Spleen (tissue), 11 donors: ENCODE measurements around the gene ETNK2. TPM values are rescaled to one million over a fixed set of nuclear protein-coding genes. Genes with fewer than 3 reads are reported as not detected.

Experiments used
- DNase-seq: peaks from one replicate; pipeline ENCODE4 v3.0.0-alpha.2; 2020
- H3K27ac ChIP-seq, 8 donors: fragments of 200-600 bp; sonication (generic) in 7 of 8; 1 replicate in 4 of 8; 2 replicates in 4 of 8; pipeline versions ENCODE4 v1.5.0 to v1.8.0; 2016 to 2021; ENCODE audit warnings: inconsistent platforms in 4 of 8, mild to moderate bottlenecking in 4 of 8, moderate library complexity in 1 of 8
- H3K27me3 ChIP-seq, 7 donors: fragments of 200-600 bp; sonication (generic) in 6 of 7; replicated peaks in 1 of 7; 1 replicate in 4 of 7; 2 replicates in 3 of 7; pipeline versions ENCODE4 v1.5.0 to v1.8.0; 2016 to 2021; ENCODE audit warnings: inconsistent platforms in 3 of 7, mild to moderate bottlenecking in 1 of 7
- H3K36me3 ChIP-seq, 6 donors: fragments of 200-600 bp; sonication (generic) in 5 of 6; 1 replicate in 4 of 6; 2 replicates in 2 of 6; pipeline versions ENCODE4 v1.5.0 to v1.8.0; 2016 to 2021; ENCODE audit warnings: inconsistent platforms in 2 of 6
- H3K4me1 ChIP-seq, 6 donors: fragments of 200-600 bp; sonication (generic) in 5 of 6; 1 replicate in 3 of 6; 2 replicates in 3 of 6; pipeline versions ENCODE4 v1.5.0 to v1.8.0; 2016 to 2021; ENCODE audit warnings: inconsistent platforms in 3 of 6
- H3K4me3 ChIP-seq, 8 donors: fragments of 200-600 bp; sonication (generic) in 7 of 8; 1 replicate in 4 of 8; 2 replicates in 4 of 8; pipeline versions ENCODE4 v1.5.0 to v1.8.0; 2016 to 2021; ENCODE audit warnings: inconsistent platforms in 4 of 8, mild to moderate bottlenecking in 4 of 8, moderate library complexity in 2 of 8
- H3K9me3 ChIP-seq, 8 donors: fragments of 200-600 bp; sonication (generic) in 7 of 8; 1 replicate in 4 of 8; 2 replicates in 4 of 8; pipeline versions ENCODE4 v1.5.0 to v1.8.0; 2016 to 2021; ENCODE audit warnings: inconsistent platforms in 4 of 8
- CTCF ChIP-seq, 11 experiments: fragments of 200-600 bp in 7 of 11; fragments of 450-650 bp in 4 of 11; sonication (generic) in 4 of 11; IDR thresholded peaks in 8 of 11; conservative IDR thresholded peaks in 3 of 11; 1 replicate in 7 of 11; 2 replicates in 4 of 11; pipeline versions ENCODE4 v1.4.0 to v1.8.0; 2016 to 2021; ENCODE audit warnings: antibody characterized with exemption in 11 of 11, inconsistent platforms in 4 of 11, mild to moderate bottlenecking in 1 of 11
- POLR2A ChIP-seq, 3 donors: fragments of 450-650 bp; IDR thresholded peaks; one replicate each; pipeline ENCODE4 v1.5.1; 2017; ENCODE audit warnings: antibody characterized with exemption in 3 of 3, mild to moderate bottlenecking in 1 of 3
- POLR2AphosphoS5 ChIP-seq, 3 donors: sonication (generic); formaldehyde crosslinking; IDR thresholded peaks; one replicate each; pipeline ENCODE4 v1.5.1; 2017; ENCODE audit warnings: antibody characterized with exemption in 3 of 3
- WGBS, 5 donors: extraction: QIAGEN DNeasy Blood & Tissue Kit in 3 of 5; methylation state at CpG; one replicate each; pipeline versions ENCODE4 v1.1.5 to v1.1.7; 2013 to 2018; 5-methylcytosine and 5-hydroxymethylcytosine counted together
- intact Hi-C: fragments of 100-400 bp; cut with DNase I; formaldehyde crosslinking; loops from one replicate; pipeline ENCODE4 v1.15.0; 2023; ENCODE audit warnings: low total_unique reads
- polyA plus RNA-seq, 3 donors: library from polyadenylated mRNA; stranded (reverse); fragments of 200-250 nt; gene quantifications; one replicate each; pipeline ENCODE4 v1.2.1, GENCODE V29; 2013
- total RNA-seq, 7 donors: library from RNA; depleted of rRNA in 3 of 7; stranded (reverse); fragments of >200 nt in 3 of 7; fragmentation: NEBNext Ultra II Directional in 4 of 7; extraction: Animal tissue kit (Norgen Biotek cat#: 25700) in 4 of 7; gene quantifications; one replicate each; pipeline versions ENCODE4 v1.1.0 to v1.2.1, GENCODE V29; 2016 to 2021
- donor health status: healthy with polysubstance abuse.
- donor health status: DM: no; HTN: no; CAD: no; lungs with moderate emphysema.
- donor health status: DM: no; HTN: no; CAD: no.
- donor health status: Bipolar disorder and iron deficiency.
- donor health status: healthy.
- donor health status: DM: no; HTN: no; CAD: no.
- donor health status: DM: yes; HTN: yes; CAD: no.

The ETNK2 gene
- total and polyA plus RNA-seq, 10 donors: 1.9 to 20.8 (median 5.6) TPM

GRCh38 chr1:204094856-204095634 is 56.8 kb downstream of the ETNK2 start:
- H3K4me3 ChIP-seq: no peak overlapping the region
- H3K36me3 ChIP-seq: no peaks in the 10 kb centered on the region
- WGBS, 5 donors: 63 to 73% (median 69%) methylated on average over 15 of the region's 15 CpGs
- no peaks in the 10 kb centered on the region for H3K27me3 ChIP-seq
- H3K9me3 ChIP-seq: no peaks in the 10 kb centered on the region
- intact Hi-C loops: no loop called here
- H3K4me1 ChIP-seq: peaks cover 11 to 57% (median 24%) of the 10 kb centered on the region in 6 donors
- no peak for DNase-seq
- no peak for TF ChIP-seq CTCF (IDR thresholded peaks at IDR 0.05 in 8 of 11, conservative IDR thresholded peaks at IDR 0.05 in 3 of 11)
- peak in 2 of 3 donors; percentile 56 to 61 for TF ChIP-seq POLR2AphosphoS5 (IDR thresholded peaks at IDR 0.05)
- H3K27ac ChIP-seq: peak overlapping the region in 7 of 8 donors; percentile 20 to 72 (median 41)

- DNase-seq: no peak
- Histone ChIP-seq H3K36me3 (no peaks in the 10 kb centered on the region), H3K27me3 (no peaks in the 10 kb centered on the region), H3K4me3 (no peak overlapping the region), H3K27ac (peak overlapping the region in 6 of 8 donors; percentile 20 to 72 (median 42)), H3K4me1 (peaks cover 11 to 64% (median 28%) of the 10 kb centered on the region in 6 donors), H3K9me3 (no peaks in the 10 kb centered on the region)
- no peak for TF ChIP-seq POLR2A (IDR thresholded peaks at IDR 0.05)
- no peak for TF ChIP-seq CTCF (IDR thresholded peaks at IDR 0.05 in 8 of 11, conservative IDR thresholded peaks at IDR 0.05 in 3 of 11)
- no peak for TF ChIP-seq POLR2AphosphoS5 (IDR thresholded peaks at IDR 0.05)
- 41 to 66% (median 60%) methylated on average over 5 to 6 of the region's 6 CpGs for WGBS, 5 donors
- intact Hi-C loops: no loop called here
Observed at GRCh38 chr1:204094313-204094729, 57.5 kb downstream of the ETNK2 start.

GRCh38 chr1:204093781-204094180 is 58.1 kb downstream of the ETNK2 start:
- WGBS, 5 donors: 72 to 85% (median 76%) methylated on average over 2 of the region's 2 CpGs
- H3K4me3 ChIP-seq: no peak overlapping the region
- H3K27ac ChIP-seq: peak overlapping the region in 3 of 8 donors; percentile 44 to 72 (median 48)
- intact Hi-C loops: no loop called here
- no peaks in the 10 kb centered on the region for H3K27me3 ChIP-seq
- TF ChIP-seq CTCF (IDR thresholded peaks at IDR 0.05 in 8 of 11, conservative IDR thresholded peaks at IDR 0.05 in 3 of 11) (no peak), POLR2AphosphoS5 (IDR thresholded peaks at IDR 0.05) (no peak), POLR2A (IDR thresholded peaks at IDR 0.05) (no peak)
- H3K9me3 ChIP-seq: no peaks in the 10 kb centered on the region
- no peak for DNase-seq
- peaks cover 11 to 70% (median 30%) of the 10 kb centered on the region in 6 donors for H3K4me1 ChIP-seq
- H3K36me3 ChIP-seq: no peaks in the 10 kb centered on the region

- Histone ChIP-seq H3K4me3 (no peak overlapping the region), H3K4me1 (peaks cover 11 to 74% (median 32%) of the 10 kb centered on the region in 6 donors), H3K27me3 (no peaks in the 10 kb centered on the region), H3K27ac (peak overlapping the region in 3 of 8 donors; percentile 21 to 72 (median 48)), H3K36me3 (no peaks in the 10 kb centered on the region), H3K9me3 (no peaks in the 10 kb centered on the region)
- TF ChIP-seq POLR2A (IDR thresholded peaks at IDR 0.05) (no peak), POLR2AphosphoS5 (IDR thresholded peaks at IDR 0.05) (peak; percentile 24 to 39 (median 36)), CTCF (IDR thresholded peaks at IDR 0.05 in 8 of 11, conservative IDR thresholded peaks at IDR 0.05 in 3 of 11) (no peak)
- 59 to 66% (median 63%) methylated on average over 3 to 4 of the region's 4 CpGs for WGBS, 5 donors
- intact Hi-C loops: no loop called here
- DNase-seq: no peak
Observed at GRCh38 chr1:204093421-204093717, 58.5 kb downstream of the ETNK2 start.
